Measurements from ENCODE around the gene GALNT17.

- no peak for TF ChIP-seq CTCF (optimal IDR thresholded peaks at IDR 0.05 in 1 of 3, IDR thresholded peaks at IDR 0.05 in 1 of 3, conservative IDR thresholded peaks at IDR 0.05 in 1 of 3; ENCODE audit: extremely low read depth in 1 of 3, insufficient read depth in 2 of 3, low read length in 3 of 3)
- no peak for TF ChIP-seq EZH2 (IDR thresholded peaks at IDR 0.05; ENCODE audit: low read length)
Measured at GRCh38 chr7:71254751-71255150, 122.8 kb downstream of the GALNT17 start.
